ENCODE data around the gene STRAP.

- TF ChIP-seq ZNF232 (CRISPR knock-in tag; IDR thresholded peaks at IDR 0.05) (no peak), PURB (CRISPR knock-in tag; IDR thresholded peaks at IDR 0.05; ENCODE audit: low read depth) (no peak), SNAPC5 (CRISPR knock-in tag; IDR thresholded peaks at IDR 0.05) (no peak), MCM7 (IDR thresholded peaks at IDR 0.05) (no peak), ETS1 (conservative IDR thresholded peaks at IDR 0.05; ENCODE audit: control insufficient read depth, low read depth, low read length) (no peak), JUN (IDR thresholded peaks at IDR 0.05; ENCODE audit: borderline replicate concordance, low read depth, low read length) (no peak), JUN (CRISPR knock-in tag; IDR thresholded peaks at IDR 0.05; ENCODE audit: borderline replicate concordance) (no peak), POLR2AphosphoS5 (IDR thresholded peaks at IDR 0.05; ENCODE audit: control insufficient read depth, insufficient read depth, low read depth, low read length) (no peak), CEBPB (tag; IDR thresholded peaks at IDR 0.05) (no peak), PBX2 (CRISPR knock-in tag; IDR thresholded peaks at IDR 0.05; ENCODE audit: low read depth) (no peak), PBX2 (tag; conservative IDR thresholded peaks at IDR 0.05; ENCODE audit: low read depth) (no peak), POU5F1 (IDR thresholded peaks at IDR 0.05; ENCODE audit: borderline replicate concordance, low read depth, low read length, partially characterized antibody) (no peak), NFRKB (IDR thresholded peaks at IDR 0.05; ENCODE audit: low read depth) (no peak), ATF4 (CRISPR knock-in tag; IDR thresholded peaks at IDR 0.05) (no peak), EP300 (IDR thresholded peaks at IDR 0.05; ENCODE audit: low read length) (no peak), ZNF274 (IDR thresholded peaks at IDR 0.05; ENCODE audit: borderline replicate concordance, low read depth, low read length) (no peak)
Observed at GRCh38 chr12:15919418-15919817, 37.2 kb downstream of the STRAP start.
